Mesenchymal stem cell (in vitro differentiated cells and primary cell): ENCODE data around the gene NPAS3.

Source experiments
- DNase-seq: peaks from one replicate; pipeline ENCODE4 v3.0.0-alpha.2; 2013
- H2AFZ ChIP-seq: one replicate; pipeline ENCODE4 v1.6.1; 2013; ENCODE audit warnings: low read depth, mild to moderate bottlenecking, control low read depth, inconsistent platforms, low read length, moderate library complexity
- H2AK5ac ChIP-seq: 2 replicates; pipeline ENCODE4 v1.6.1; 2013; ENCODE audit warnings: low read length, moderate library complexity, mild to moderate bottlenecking, inconsistent platforms; ENCODE audit not compliant: severe bottlenecking
- H2BK120ac ChIP-seq: one replicate; pipeline ENCODE4 v1.6.1; 2013; ENCODE audit warnings: low read depth, mild to moderate bottlenecking, inconsistent platforms, low read length, moderate library complexity
- H2BK12ac ChIP-seq, 2 experiments: one replicate each; pipeline ENCODE4 v1.6.1; 2013; ENCODE audit warnings: inconsistent platforms in 2 of 2, low read length in 2 of 2, mild to moderate bottlenecking in 2 of 2, moderate library complexity in 2 of 2, control low read depth in 1 of 2
- H2BK15ac ChIP-seq: one replicate; pipeline ENCODE4 v1.6.1; 2013; ENCODE audit warnings: mild to moderate bottlenecking, low read depth, inconsistent platforms; ENCODE audit not compliant: poor library complexity, severe bottlenecking
- H2BK5ac ChIP-seq: 2 replicates; pipeline ENCODE4 v1.6.1; 2013; ENCODE audit warnings: low read depth, mild to moderate bottlenecking, low read length, control low read depth, inconsistent platforms; ENCODE audit not compliant: poor library complexity, severe bottlenecking
- H3K14ac ChIP-seq, 2 experiments: one replicate each; pipeline ENCODE4 v1.6.1; 2013; ENCODE audit warnings: inconsistent platforms in 2 of 2, low read length in 2 of 2, control low read depth in 1 of 2, mild to moderate bottlenecking in 1 of 2, moderate library complexity in 1 of 2
- H3K18ac ChIP-seq, 2 experiments: one replicate each; pipeline ENCODE4 v1.6.1; 2013; ENCODE audit warnings: inconsistent platforms in 2 of 2, low read length in 2 of 2, control low read depth in 1 of 2, low read depth in 1 of 2, mild to moderate bottlenecking in 1 of 2
- H3K23ac ChIP-seq, 2 experiments: one replicate each; pipeline ENCODE4 v1.6.1; 2013; ENCODE audit warnings: inconsistent platforms in 2 of 2, low read length in 2 of 2, mild to moderate bottlenecking in 2 of 2, moderate library complexity in 2 of 2, control low read depth in 1 of 2
- H3K27ac ChIP-seq: 2 replicates; pipeline ENCODE4 v1.5.1; 2013; ENCODE audit warnings: mild to moderate bottlenecking, moderate library complexity, low read length, control low read depth, inconsistent platforms; ENCODE audit not compliant: poor library complexity, severe bottlenecking
- H3K27me3 ChIP-seq, 2 experiments: 2 replicates each; pipeline versions ENCODE4 v1.6.1 to v1.7.0; 2013; ENCODE audit warnings: low read length in 2 of 2, mild to moderate bottlenecking in 2 of 2, moderate library complexity in 2 of 2, control low read depth in 1 of 2, inconsistent platforms in 1 of 2; ENCODE audit not compliant: control insufficient read depth in 1 of 2, insufficient read depth in 1 of 2
- H3K36me3 ChIP-seq, 2 experiments: 2 replicates each; pipeline versions ENCODE4 v1.6.1 to v1.7.0; 2013; ENCODE audit warnings: low read length in 2 of 2, control low read depth in 1 of 2, inconsistent platforms in 1 of 2, low read depth in 1 of 2, mild to moderate bottlenecking in 1 of 2; ENCODE audit not compliant: insufficient read depth in 2 of 2, control insufficient read depth in 1 of 2
- H3K4ac ChIP-seq, 2 experiments: one replicate each; pipeline ENCODE4 v1.6.1; 2013; ENCODE audit warnings: inconsistent platforms in 2 of 2, low read length in 2 of 2, mild to moderate bottlenecking in 2 of 2, moderate library complexity in 2 of 2, control low read depth in 1 of 2, low read depth in 1 of 2
- H3K4me1 ChIP-seq: 2 replicates; pipeline ENCODE4 v1.6.1; 2013; ENCODE audit warnings: low read depth, low read length, control low read depth; ENCODE audit not compliant: control insufficient read depth, insufficient read depth
- H3K4me2 ChIP-seq: 2 replicates; pipeline ENCODE4 v1.6.1; 2013; ENCODE audit warnings: low read length, mild to moderate bottlenecking, inconsistent platforms; ENCODE audit not compliant: poor library complexity, severe bottlenecking
- H3K4me3 ChIP-seq, 2 experiments: 2 replicates each; pipeline versions ENCODE4 v1.5.1 to v1.7.0; 2013; ENCODE audit warnings: low read length in 2 of 2, mild to moderate bottlenecking in 2 of 2, control low read depth in 1 of 2, low read depth in 1 of 2; ENCODE audit not compliant: insufficient read depth in 1 of 2
- H3K79me1 ChIP-seq: replicated peaks from 2 replicates; pipeline ENCODE4 v1.6.1; 2013; ENCODE audit warnings: mild to moderate bottlenecking, control low read depth, low read length, inconsistent platforms; ENCODE audit not compliant: poor library complexity, severe bottlenecking
- H3K9ac ChIP-seq: 2 replicates; pipeline ENCODE4 v1.7.0; 2013; ENCODE audit warnings: mild to moderate bottlenecking, low read length, moderate library complexity
- H3K9me3 ChIP-seq: 2 replicates; pipeline ENCODE4 v1.7.0; 2013; ENCODE audit warnings: mild to moderate bottlenecking, low read length; ENCODE audit not compliant: control insufficient read depth
- H4K8ac ChIP-seq: one replicate; pipeline ENCODE4 v1.6.1; 2013; ENCODE audit warnings: inconsistent platforms, mild to moderate bottlenecking, low read length, moderate library complexity
- H4K91ac ChIP-seq: one replicate; pipeline ENCODE4 v1.6.1; 2013; ENCODE audit warnings: mild to moderate bottlenecking, low read length, inconsistent platforms
- WGBS: methylation state at CpG from one replicate; pipeline ENCODE4 v1.1.7; 2013; ENCODE audit warnings: mixed read lengths; 5-methylcytosine and 5-hydroxymethylcytosine counted together

The NPAS3 gene

DNA sequence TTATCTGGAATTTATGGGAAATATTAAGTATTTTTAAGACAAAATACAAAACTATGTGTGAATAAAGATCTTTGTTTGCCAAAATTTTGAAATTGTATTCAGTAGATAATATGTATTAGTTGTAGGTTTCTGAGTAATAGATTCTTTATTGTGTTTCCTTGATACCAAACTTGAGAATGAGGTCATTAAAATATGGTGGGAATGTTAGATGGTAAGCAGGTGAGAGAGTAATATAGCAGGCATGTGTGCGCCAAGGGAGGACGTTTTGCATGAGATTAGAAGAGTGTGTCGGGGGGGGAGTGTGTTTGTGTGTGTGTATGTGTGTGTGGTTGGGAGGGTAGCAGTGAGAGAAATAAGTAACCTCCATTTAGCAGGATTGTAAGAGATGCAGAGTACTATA is 376.5 kb downstream of the NPAS3 start:
- Histone ChIP-seq H3K14ac (no peak overlapping the region), H3K4ac (no peak overlapping the region), H3K23ac (no peak overlapping the region), H2AFZ (no peak overlapping the region), H3K9me3 (no peaks in the 10 kb centered on the region), H3K27me3 (peaks cover 0 to 6% of the 10 kb centered on the region in 2 experiments), H4K8ac (no peak overlapping the region), H3K4me2 (no peak overlapping the region), H3K36me3 (no peaks in the 10 kb centered on the region), H2AK5ac (no peak overlapping the region), H3K18ac (no peak overlapping the region), H3K4me3 (no peak overlapping the region), H2BK120ac (no peak overlapping the region), H2BK12ac (no peak overlapping the region), H2BK15ac (no peak overlapping the region), H2BK5ac (no peak overlapping the region), H4K91ac (no peak overlapping the region), H3K9ac (no peak overlapping the region), H3K4me1 (no peaks in the 10 kb centered on the region), H3K27ac (no peak overlapping the region), H3K79me1 (no peaks in the 10 kb centered on the region)
- 89% methylated on average over 3 of the region's 3 CpGs for WGBS
- DNase-seq, result no peak

DNA sequence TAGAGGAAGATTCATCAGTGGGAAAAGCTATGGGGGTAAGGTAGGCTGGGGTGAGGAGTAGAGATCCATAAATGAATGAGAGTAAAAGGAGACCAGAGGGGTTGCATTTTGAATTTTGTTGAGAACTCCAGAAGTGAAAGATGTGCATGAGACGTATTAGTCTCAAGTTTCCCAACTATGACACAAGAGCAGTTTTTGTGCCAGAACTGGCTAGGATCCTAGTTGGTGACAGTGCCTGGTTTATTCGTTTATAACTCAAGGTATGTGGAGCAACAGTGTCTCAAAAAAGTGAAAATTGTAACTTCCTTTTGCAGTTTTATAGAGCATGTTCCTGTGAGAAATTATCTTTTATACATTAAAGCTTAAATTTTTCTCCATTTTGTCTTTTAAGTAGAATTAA is 377.0 kb downstream of the NPAS3 start:
- Histone ChIP-seq H4K91ac (no peak overlapping the region), H3K36me3 (no peaks in the 10 kb centered on the region), H3K27ac (no peak overlapping the region), H2BK12ac (no peak overlapping the region), H3K23ac (no peak overlapping the region), H2BK5ac (no peak overlapping the region), H2BK15ac (no peak overlapping the region), H2BK120ac (no peak overlapping the region), H4K8ac (no peak overlapping the region), H3K9ac (no peak overlapping the region), H3K14ac (no peak overlapping the region), H3K4me3 (no peak overlapping the region), H3K4ac (no peak overlapping the region), H3K4me2 (no peak overlapping the region), H3K18ac (no peak overlapping the region), H3K79me1 (no peaks in the 10 kb centered on the region), H3K4me1 (no peaks in the 10 kb centered on the region), H2AFZ (no peak overlapping the region), H3K27me3 (peaks cover 0 to 6% of the 10 kb centered on the region in 2 experiments), H2AK5ac (no peak overlapping the region), H3K9me3 (no peaks in the 10 kb centered on the region)
- DNase-seq, result no peak
- WGBS, result 70% methylated on average over 2 of the region's 2 CpGs

DNA sequence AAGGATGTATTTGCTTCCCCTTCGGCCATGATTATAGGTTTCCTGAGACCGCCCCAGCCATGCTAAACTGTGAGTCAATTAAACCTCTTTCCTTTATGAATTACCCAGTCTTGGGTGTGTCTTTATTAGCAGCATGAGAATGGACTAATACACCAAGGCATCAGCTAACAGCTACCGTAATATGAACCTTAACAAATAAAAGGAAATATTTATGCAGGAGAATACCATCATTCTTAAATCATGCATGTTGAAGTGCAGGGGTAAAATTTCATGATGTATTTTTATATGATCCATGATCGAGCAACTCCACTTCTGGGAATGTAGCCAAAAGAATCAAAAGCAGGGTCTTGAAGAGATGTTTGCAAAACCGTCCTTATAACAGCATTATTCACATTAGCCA is 379.0 kb downstream of the NPAS3 start:
- Histone ChIP-seq H3K79me1 (no peaks in the 10 kb centered on the region), H4K91ac (no peak overlapping the region), H4K8ac (no peak overlapping the region), H3K14ac (no peak overlapping the region), H2BK15ac (no peak overlapping the region), H3K18ac (no peak overlapping the region), H2AFZ (no peak overlapping the region), H3K4ac (no peak overlapping the region), H3K27ac (no peak overlapping the region), H2AK5ac (no peak overlapping the region), H3K9ac (no peak overlapping the region), H3K36me3 (no peaks in the 10 kb centered on the region), H3K9me3 (no peaks in the 10 kb centered on the region), H2BK120ac (no peak overlapping the region), H2BK12ac (no peak overlapping the region), H3K23ac (no peak overlapping the region), H2BK5ac (no peak overlapping the region), H3K4me1 (no peaks in the 10 kb centered on the region), H3K27me3 (peaks cover 0 to 6% of the 10 kb centered on the region in 2 experiments), H3K4me3 (no peak overlapping the region), H3K4me2 (no peak overlapping the region)
- 100% methylated on average over 2 of the region's 5 CpGs for WGBS
- DNase-seq, result no peak

DNA sequence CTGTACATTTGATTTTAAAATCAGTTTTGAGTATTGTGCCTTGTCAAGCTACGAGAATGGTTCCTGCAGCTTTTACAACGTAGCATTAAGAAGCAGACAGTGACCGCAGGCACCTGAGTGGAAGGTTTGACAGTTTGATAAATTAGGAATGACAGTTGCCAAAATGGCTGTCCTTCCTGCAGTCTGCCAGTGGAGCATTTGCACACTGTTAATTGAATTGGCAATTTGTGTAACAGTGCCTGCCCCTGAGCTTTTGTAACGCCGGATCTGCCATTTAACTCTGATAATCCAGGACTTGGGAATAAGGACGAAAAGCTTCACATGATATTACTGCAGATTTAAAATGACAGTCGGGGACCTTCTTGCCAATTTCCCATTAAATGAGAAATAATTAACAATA is 385.3 kb downstream of the NPAS3 start:
- 88% methylated on average over 5 of the region's 7 CpGs for WGBS
- peaks cover 0 to 6% of the 10 kb centered on the region in 2 experiments for H3K27me3 ChIP-seq

More for the DNA sequence above, 385.3 kb downstream of the NPAS3 start:
- Histone ChIP-seq H3K9ac (no peak overlapping the region), H3K4me2 (no peak overlapping the region), H2AK5ac (no peak overlapping the region), H3K36me3 (no peaks in the 10 kb centered on the region), H3K4me3 (no peak overlapping the region), H3K18ac (no peak overlapping the region), H3K4me1 (no peaks in the 10 kb centered on the region), H3K23ac (no peak overlapping the region), H2BK15ac (no peak overlapping the region), H2AFZ (no peak overlapping the region), H2BK12ac (no peak overlapping the region), H2BK5ac (no peak overlapping the region), H3K27ac (no peak overlapping the region), H2BK120ac (no peak overlapping the region), H3K79me1 (no peaks in the 10 kb centered on the region), H4K91ac (no peak overlapping the region), H3K9me3 (no peaks in the 10 kb centered on the region), H3K14ac (no peak overlapping the region), H4K8ac (no peak overlapping the region), H3K4ac (no peak overlapping the region)
- DNase-seq, result no peak
